22Rv1 (cell line): Measurements from ENCODE around the gene S100A6.
A peak's percentile ranks its signal among the peaks of the same experiment; 100 is the strongest.
"Not testable (repeated sequence)": the region's sequence is repeated elsewhere in the genome, so short reads cannot be mapped to it uniquely, and the experiment has no call there.

Experiments
- H3K27ac ChIP-seq: fragments of 450-650 bp; 2 replicates; pipeline ENCODE4 v1.5.1; 2017
- ZFX ChIP-seq: fragments of 450-650 bp; IDR thresholded peaks from 2 replicates; pipeline ENCODE4 v1.6.1; 2017; ENCODE audit warnings: antibody characterized with exemption, borderline replicate concordance
- TF ChIP-seq, protein P1 (sequence below): fragments of 450-650 bp; IDR thresholded peaks from 2 replicates; pipeline ENCODE4 v1.5.1; 2017; ENCODE audit warnings: mild to moderate bottlenecking

The S100A6 gene

DNA sequence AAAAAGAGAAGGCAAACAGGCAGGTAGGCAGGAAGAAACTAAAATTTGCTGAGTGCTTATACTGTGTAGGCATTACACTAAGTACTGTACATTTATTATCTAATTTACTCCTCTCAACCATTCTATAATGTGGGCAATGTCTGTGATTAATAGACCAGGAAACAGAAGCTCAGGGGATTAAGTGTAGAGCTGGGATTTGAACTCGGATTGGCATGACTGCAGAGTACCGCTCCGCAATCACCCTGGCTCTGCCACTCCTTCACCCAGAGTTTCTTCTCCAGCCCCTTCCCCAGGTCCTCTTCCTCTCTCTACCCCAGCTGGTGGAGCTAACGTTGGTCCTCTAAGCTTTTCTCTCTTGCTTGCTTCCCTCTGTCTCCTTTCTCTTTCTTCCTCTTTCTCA lies 41.3 kb upstream of the S100A6 start:
- TF ChIP-seq ZFX: no peak
- H3K27ac ChIP-seq: no peak overlapping the region

DNA sequence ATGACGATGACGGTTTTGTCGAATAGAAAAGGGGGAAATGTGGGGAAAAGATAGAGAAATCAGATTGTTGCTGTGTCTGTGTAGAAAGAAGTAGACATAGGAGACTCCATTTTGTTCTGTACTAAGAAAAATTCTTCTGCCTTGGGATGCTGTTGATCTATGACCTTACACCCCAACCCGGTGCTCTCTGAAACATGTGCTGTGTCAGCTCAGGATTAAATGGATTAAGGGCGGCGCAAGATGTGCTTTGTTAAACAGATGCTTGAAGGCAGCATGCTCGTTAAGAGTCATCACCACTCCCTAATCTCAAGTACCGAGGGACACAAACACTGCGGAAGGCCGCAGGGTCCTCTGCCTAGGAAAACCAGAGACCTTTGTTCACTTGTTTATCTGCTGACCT lies 39.7 kb upstream of the S100A6 start:
- not testable (repeated sequence) for H3K27ac ChIP-seq

DNA sequence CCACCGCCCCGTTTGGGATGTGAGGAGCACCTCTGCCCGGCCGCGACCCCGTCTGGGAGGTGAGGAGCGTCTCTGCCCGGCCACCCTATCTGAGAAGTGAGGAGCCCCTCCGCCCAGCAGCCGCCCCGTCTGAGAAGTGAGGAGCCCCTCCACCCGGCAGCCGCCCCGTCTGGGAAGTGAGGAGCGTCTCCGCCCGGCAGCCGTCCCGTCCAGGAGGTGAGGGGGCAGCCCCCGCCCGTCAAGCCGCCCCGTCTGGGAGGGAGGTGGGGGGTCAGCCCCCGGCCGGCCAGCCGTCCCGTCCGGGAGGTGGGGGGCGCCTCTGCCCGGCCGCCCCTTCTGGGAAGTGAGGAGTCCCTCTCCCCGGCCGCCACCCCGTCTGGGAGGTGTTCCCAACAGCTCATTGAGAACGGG lies 39.3 kb upstream of the S100A6 start:
- H3K27ac ChIP-seq: not testable (repeated sequence)

DNA sequence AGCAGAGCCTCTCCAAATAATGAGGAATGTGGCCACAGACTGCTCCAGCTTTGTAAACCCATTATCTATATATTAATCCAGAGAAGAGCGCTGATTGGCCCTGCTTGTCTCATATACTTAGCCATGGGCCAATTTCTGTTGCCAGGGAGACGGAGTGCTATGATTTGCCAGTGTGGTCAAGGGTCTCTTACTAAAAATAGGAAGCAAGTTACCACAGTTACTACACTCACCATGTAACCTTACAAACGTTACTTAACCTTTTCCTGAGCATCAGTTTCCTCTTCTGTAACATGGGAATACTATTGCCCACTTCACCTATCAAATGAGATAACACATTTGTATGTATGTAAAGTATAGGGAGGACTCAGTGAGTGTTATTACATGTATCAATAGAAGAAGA lies 37.6 kb upstream of the S100A6 start:
- H3K27ac ChIP-seq: no peak overlapping the region
- no peak for TF ChIP-seq ZFX
- TF ChIP-seq, protein P1, sequence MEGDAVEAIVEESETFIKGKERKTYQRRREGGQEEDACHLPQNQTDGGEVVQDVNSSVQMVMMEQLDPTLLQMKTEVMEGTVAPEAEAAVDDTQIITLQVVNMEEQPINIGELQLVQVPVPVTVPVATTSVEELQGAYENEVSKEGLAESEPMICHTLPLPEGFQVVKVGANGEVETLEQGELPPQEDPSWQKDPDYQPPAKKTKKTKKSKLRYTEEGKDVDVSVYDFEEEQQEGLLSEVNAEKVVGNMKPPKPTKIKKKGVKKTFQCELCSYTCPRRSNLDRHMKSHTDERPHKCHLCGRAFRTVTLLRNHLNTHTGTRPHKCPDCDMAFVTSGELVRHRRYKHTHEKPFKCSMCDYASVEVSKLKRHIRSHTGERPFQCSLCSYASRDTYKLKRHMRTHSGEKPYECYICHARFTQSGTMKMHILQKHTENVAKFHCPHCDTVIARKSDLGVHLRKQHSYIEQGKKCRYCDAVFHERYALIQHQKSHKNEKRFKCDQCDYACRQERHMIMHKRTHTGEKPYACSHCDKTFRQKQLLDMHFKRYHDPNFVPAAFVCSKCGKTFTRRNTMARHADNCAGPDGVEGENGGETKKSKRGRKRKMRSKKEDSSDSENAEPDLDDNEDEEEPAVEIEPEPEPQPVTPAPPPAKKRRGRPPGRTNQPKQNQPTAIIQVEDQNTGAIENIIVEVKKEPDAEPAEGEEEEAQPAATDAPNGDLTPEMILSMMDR: no peak

DNA sequence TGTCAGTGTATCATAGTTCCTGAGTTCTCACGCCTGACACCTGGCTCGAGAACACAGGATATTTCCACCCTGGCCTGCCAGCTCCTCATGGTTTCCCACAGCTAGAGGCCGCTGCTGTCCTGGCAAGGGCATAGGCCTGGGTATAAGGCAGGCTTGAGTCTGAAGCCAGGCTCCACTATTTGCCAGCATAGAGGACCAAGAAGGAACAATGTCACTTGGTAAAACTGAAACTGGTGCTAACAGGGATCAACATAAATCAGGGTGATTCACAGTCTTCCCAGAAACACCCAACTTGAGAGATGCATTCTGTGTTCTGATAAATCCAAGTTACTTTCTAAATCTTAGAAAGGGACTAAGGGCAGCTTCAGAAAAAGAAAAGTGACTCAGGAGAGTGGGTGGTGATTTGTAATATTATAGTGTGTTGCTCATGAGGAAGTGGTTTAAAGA lies 36.8 kb upstream of the S100A6 start:
- TF ChIP-seq ZFX: no peak
- TF ChIP-seq, protein P1: peak; percentile 86
- H3K27ac ChIP-seq: no peak overlapping the region

DNA sequence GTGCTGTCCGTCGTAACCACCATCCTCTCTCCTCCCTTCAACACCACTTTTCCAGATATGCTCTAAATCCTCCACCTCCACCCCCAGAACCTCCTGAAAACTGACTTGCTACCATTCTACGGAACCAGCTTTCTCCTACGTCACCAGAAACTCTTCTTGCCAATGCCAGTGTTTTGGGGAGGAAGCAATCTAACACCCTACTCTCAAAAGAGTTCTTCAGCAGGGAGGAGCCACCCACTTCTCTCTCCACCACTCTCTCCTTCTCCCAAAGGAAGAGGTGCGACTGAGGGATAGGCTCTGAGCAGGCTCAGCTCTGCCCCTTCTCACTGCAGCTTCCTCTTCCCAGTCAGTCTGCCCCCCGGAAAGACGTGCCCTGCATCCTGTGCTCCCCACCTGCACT lies 35.9 kb upstream of the S100A6 start:
- no peak overlapping the region for H3K27ac ChIP-seq
- TF ChIP-seq, protein P1: no peak
- no peak for TF ChIP-seq ZFX

DNA sequence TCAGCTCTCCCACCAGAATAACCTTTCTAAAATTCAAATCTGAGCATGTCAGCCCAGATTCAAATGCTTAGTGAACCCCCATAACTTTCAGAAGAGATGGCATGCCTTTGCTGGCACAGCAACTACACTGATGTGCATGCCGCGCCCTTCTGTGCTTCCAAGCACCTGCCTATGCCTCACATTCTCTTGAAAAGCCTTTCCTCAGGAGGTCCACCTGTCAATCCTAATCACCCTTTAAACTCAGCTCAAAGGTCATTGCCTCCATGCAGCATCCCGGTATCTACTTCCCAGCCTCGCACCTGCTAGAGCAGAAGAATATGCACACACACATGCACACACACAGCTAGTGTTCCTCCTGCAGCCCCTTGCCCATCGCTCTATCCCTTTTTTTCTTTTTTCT lies 35.1 kb upstream of the S100A6 start:
- TF ChIP-seq, protein P1: no peak
- no peak for TF ChIP-seq ZFX
- H3K27ac ChIP-seq: no peak overlapping the region

DNA sequence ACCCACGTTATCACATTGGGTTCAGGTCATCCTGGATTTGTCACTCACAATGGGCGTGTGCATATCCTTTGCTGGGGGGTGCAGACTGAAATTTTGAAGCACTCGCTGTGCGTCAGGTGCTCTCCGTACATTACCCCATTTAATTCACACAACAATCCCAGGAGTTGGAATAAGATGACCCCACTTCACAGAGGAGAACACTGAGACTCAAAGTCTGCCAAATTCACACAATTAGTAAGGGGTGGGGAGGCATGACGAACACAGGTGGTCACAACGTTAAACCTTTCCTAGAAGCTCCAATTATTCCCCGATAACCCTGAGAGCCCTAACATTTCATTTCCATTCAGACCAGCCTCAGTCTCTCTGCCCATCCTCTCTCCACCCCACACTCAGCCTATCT lies 33.7 kb upstream of the S100A6 start:
- TF ChIP-seq, protein P1: no peak
- no peak for TF ChIP-seq ZFX
- H3K27ac ChIP-seq: no peak overlapping the region

DNA sequence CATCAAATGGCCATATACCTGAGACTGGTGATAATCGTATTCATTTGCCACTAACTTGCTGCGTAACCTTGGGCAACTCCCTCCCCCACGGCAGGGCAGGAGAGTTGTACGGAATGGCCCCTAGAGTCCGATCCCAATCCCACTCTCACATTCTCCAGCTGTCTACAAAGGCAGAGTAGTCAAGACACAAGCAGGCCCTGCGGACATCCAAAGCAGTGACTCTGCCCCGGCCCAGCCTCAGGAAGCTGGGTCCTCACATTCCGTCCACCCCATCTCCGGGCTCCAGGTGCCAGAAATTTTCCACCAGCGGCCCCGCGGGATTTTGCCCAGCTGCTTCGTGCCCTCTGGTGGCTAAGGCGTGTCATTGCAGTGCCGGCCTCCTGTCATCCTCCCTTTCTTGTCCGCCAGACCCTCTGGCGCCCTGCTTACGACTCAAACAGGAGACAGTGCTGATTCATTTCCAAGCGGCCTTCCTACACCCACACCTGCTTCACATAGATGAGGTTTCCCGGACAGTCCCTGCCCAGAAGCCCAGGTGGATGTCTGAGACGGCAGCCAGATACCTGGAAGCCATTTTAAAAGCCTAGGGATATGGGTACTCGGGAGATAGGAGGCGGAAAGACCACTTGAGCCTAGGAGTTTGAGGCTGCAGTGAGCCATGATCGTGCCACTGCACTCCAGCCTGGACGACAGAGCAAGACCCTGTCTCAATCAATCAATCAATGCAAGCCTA lies 32.7 kb upstream of the S100A6 start:
- no peak for TF ChIP-seq ZFX
- TF ChIP-seq, protein P1: peak; percentile 99
- peak overlapping the region; percentile 55; the same call in 1 of the 2 replicates for H3K27ac ChIP-seq
